HEK293 (cell line): Measurements from ENCODE around the gene WNT2.

ENCODE experiments used
- CTCF ChIP-seq: fragments of 450-650 bp; formaldehyde crosslinking; IDR thresholded peaks from 2 replicates; pipeline ENCODE4 v1.5.1; 2016; ENCODE audit warnings: missing biosample characterization, missing genetic modification characterization
- TRIM28 ChIP-seq: IDR thresholded peaks from 2 replicates; pipeline ENCODE4 v1.6.1; 2011; ENCODE audit warnings: low read length, control low read depth, borderline replicate concordance
- YY1 ChIP-seq: fragments of 450-650 bp; formaldehyde crosslinking; IDR thresholded peaks from 2 replicates; pipeline ENCODE4 v1.5.1; 2018; ENCODE audit warnings: missing biosample characterization, missing genetic modification characterization
- ZBTB11 ChIP-seq: fragments of 450-650 bp; formaldehyde crosslinking; conservative IDR thresholded peaks from 2 replicates; pipeline ENCODE4 v1.5.1; 2016; ENCODE audit warnings: low read depth, missing biosample characterization, missing genetic modification characterization
- ZBTB26 ChIP-seq: fragments of 450-650 bp; formaldehyde crosslinking; optimal IDR thresholded peaks from 2 replicates; pipeline ENCODE3; 2016; ENCODE audit warnings: missing biosample characterization, mild to moderate bottlenecking, missing genetic modification characterization
- ZBTB7A ChIP-seq: fragments of 450-650 bp; formaldehyde crosslinking; IDR thresholded peaks from 2 replicates; pipeline ENCODE4 v1.5.1; 2016; ENCODE audit warnings: low read depth, missing biosample characterization, missing genetic modification characterization
- ZEB2 ChIP-seq: fragments of 450-650 bp; formaldehyde crosslinking; IDR thresholded peaks from 2 replicates; pipeline ENCODE4 v1.5.1; 2016; ENCODE audit warnings: missing biosample characterization, missing genetic modification characterization
- ZFP69B ChIP-seq: fragments of 450-650 bp; formaldehyde crosslinking; IDR thresholded peaks from 2 replicates; pipeline ENCODE4 v1.5.1; 2016; ENCODE audit warnings: missing biosample characterization, missing genetic modification characterization
- ZNF133 ChIP-seq: fragments of 450-650 bp; formaldehyde crosslinking; IDR thresholded peaks from 2 replicates; pipeline ENCODE4 v1.5.1; 2016; ENCODE audit warnings: missing biosample characterization, missing genetic modification characterization
- ZNF423 ChIP-seq: fragments of 450-650 bp; formaldehyde crosslinking; IDR thresholded peaks from 2 replicates; pipeline ENCODE4 v1.5.1; 2016; ENCODE audit warnings: missing biosample characterization, missing genetic modification characterization
- ZNF530 ChIP-seq: fragments of 450-650 bp; formaldehyde crosslinking; IDR thresholded peaks from 2 replicates; pipeline ENCODE4 v1.5.1; 2016; ENCODE audit warnings: low read depth, missing biosample characterization, missing genetic modification characterization
- ZNF792 ChIP-seq: fragments of 450-650 bp; formaldehyde crosslinking; IDR thresholded peaks from 2 replicates; pipeline ENCODE4 v1.5.1; 2016; ENCODE audit warnings: missing biosample characterization, missing genetic modification characterization

- TF ChIP-seq ZNF133 (tag by site-specific recombination) (no peak), CTCF (tag by site-specific recombination) (no peak), ZBTB7A (tag by site-specific recombination) (no peak), ZBTB11 (tag by site-specific recombination) (no peak), ZNF530 (tag by site-specific recombination) (no peak), ZBTB26 (tag by site-specific recombination) (no peak), ZEB2 (tag by site-specific recombination) (no peak), ZFP69B (tag by site-specific recombination) (no peak), ZNF423 (tag by site-specific recombination) (no peak), YY1 (tag by site-specific recombination) (no peak), TRIM28 (no peak), ZNF792 (tag by site-specific recombination) (no peak)
Observed at GRCh38 chr7:117251687-117252086, 71.2 kb downstream of the WNT2 start.
